Inflammatory macrophage treated with lipopolysaccharide for 4 hours (primary cell): ENCODE results near the gene RNLS.

Source experiments
- DNase-seq: peaks from one replicate; pipeline ENCODE4 v3.0.0-alpha.2; 2020

RNLS gene

DNA sequence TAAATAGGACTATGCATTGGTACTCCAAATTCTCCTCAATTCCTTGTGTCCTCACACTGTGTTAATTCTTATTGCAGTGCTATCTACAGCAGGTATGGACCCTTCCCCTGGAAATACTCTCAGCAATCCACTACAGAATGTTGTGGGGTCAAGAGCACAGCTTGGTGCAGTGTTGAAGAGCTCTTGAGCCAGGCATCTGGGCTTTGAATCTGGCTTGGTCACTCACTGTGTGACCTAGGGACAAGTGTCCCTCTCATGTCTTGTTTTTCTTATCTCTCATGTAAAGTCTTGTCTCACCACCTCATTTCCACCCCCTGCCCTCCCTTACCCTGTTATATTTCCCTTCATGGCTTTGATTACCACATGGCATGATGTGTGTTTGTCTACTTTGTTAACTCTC lies 159.4 kb downstream of the RNLS start:
- no peak for DNase-seq

DNA sequence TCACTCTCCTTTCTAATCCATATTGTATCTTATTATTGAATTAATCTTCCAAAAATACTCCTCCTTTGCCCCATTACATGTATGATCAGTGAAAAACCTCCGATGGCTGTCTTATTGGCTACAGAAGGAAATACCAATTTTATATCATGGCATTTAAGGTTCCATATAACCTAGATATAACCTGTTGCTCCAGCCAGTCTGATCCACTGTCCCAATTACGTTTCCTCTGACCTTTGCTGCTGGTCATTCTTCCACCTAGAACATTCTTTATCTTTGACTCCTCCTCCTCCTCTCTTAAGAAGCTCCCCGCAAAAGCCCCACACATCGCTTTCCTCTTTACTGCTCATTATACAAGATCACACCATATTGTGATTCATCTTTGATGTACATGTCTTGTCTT lies 161.5 kb downstream of the RNLS start:
- no peak for DNase-seq

DNA sequence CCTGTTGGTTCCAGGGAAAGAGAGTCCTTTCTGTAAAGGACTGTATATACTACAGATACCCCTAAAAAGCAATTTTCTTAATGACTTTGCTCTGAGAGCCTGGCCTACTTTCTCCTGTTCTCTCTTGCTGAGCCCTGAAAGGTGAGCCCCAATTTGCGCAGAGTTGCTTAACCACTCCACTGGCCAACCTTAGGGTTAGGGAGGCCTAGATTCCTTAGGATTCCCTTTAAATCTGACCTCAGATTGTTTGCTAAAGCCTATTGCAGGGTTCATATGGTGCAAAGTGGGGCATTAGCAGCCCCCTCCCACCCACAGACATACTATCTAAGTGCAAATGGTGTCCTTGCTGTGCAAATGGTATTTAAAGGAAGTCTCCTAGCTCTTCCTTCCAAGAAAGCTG lies 164.2 kb downstream of the RNLS start:
- DNase-seq = no peak

DNA sequence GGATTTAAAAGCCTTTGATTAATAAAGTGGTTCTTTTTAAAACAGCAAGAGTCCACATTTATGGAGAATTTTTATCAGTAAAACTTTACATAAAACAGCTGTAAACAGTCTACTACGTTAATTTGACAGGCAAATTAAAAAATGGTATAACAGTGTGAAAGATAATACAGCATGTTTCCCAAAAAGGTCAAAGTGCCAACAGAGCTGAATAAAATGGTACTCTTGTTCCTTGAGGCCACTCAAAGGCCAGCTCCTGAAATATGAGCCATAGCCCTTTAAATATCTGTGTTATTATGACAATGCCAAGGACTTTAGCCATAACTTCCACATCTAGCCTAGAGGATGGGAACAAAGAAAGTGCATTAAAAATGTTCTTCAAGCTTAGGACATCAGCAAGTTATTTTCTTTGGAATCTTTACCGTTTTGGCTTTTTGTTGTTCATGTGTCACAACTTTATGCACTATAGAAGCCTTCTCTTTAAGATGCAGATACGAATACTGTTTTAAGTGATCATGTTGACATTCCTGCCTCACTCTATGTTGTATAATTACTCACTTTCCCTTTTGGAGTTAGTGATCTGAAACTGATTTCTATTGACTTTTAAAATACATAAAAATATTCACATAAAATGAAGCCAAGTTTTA lies 165.6 kb downstream of the RNLS start:
- DNase-seq = no peak

DNA sequence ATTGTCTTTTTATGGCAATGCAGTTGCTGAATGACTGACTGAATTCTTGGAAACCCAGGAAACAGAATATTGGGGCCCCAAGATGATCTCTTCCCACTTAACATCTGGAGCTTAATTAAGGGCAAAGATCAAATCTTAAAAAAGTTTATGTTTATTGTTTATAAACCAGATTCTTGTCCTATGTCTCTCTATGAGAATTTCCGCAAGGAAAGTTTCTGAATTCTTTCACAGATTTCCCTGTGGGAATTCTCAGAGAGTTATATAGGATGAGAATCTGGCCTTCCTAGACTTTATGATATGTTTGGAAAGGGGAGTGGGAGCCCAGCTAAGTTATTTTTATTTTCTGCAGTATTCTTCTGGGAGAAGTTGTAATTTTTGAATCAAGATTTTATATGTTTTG lies 166.3 kb downstream of the RNLS start:
- DNase-seq = no peak

DNA sequence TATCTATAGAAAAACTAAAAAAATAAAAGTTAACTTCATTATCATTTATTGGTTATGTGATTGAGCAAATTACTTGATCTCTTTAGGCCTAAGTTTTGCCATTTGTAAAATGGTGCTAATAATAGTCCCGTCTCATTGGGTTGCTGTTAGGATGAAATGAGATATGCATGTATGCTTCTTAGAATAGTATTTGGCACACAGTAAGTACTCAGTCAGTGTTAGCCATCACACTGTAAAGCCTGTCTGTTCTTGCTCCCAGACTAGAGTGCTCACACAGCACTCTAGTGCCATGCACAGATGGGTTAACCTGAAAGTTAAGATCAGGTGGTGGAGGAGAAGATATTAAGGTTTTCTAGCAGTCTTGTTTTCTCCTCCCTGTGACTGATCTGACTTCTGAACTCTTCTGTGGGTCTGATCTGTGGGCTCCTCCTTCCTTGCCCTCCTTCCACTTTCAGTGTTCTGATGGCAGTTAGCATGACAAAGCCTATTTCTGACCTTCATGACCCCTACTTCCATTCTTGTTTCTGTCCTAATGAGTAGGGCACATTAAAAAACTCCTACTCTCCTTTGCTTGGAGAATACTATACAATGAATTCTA lies 167.5 kb downstream of the RNLS start:
- no peak for DNase-seq

DNA sequence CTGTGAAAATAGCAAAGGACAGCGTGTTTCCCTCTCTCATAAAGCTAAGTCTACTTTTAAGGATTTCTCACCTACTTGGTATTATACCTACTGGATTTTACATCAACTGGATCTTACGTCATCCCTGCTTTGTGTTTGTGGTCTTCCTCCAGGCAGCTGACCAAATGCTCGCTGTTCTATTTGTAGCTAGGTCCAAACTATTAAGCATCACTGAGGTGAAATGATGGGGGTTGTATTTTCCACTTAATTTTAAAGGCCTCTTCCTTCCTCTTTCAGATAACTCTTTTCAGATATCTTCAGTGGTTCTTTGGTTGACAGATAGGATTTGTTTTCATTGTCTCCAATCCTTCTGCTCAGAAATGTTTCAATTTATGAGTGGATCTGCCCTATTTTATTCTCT lies 169.7 kb downstream of the RNLS start:
- no peak for DNase-seq

DNA sequence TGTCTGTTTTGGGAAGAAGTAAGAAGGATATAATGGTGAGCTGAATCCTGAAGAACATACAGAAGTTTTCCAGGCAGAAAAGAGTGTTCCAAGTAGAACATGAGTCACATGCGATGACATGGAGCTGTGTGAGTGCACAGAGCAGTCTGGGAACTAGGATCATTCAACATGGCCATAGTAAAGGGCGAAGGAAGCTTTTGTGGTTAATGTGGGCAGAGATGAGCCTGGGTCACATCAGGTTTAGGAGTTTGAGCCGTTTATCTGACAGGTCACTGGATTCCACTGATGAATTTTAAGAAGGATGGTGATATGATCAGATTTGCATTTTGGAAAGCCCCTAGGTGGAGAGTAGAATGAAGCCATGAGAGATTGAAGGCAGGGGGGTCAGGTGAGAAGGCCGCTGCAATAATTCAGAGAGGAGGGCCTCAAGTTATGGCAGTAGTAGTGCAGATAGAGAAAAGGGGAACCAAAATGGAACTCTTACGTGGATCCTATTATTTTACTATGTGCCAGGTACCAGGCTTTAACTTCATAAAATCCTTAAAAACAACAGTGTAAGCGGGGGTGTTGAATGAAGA lies 171.3 kb downstream of the RNLS start:
- no peak for DNase-seq

DNA sequence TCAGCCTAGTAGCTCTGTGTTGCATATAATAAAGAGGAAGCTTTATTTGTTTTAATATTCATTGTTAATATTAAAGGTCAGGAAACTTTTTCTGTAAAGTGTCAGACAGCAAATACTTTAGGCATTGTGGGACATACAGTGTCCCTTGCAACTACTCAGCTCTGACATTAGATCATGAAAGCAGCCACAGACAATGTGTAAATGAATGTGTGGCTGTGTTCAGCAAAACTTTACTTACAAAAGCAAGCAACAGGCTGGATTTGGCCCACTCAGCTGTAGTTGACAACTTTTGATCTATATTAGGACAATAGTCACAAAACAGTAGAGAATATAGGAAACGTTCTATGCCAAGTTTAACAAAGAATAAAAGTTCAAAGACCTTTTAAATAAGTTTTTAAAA lies 173.3 kb downstream of the RNLS start:
- no peak for DNase-seq

DNA sequence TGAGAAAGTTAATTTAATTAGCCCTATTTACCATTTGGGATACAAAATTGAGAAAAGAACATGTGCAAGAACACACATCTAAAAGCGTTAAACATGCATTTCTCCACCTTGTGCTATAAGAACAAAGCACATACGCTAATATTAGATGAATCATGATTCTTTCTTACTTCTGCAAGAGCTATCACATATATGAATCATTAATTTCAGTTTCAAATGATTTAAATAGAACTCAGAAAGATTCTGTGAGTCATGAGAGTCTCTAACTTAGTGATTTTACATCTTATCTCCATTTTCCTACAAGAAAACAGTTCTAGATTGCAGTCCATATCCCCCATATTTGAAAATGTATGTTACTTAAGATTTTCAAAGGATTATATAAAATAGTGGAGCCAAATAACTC lies 173.9 kb downstream of the RNLS start:
- DNase-seq = peak; percentile 59

DNA sequence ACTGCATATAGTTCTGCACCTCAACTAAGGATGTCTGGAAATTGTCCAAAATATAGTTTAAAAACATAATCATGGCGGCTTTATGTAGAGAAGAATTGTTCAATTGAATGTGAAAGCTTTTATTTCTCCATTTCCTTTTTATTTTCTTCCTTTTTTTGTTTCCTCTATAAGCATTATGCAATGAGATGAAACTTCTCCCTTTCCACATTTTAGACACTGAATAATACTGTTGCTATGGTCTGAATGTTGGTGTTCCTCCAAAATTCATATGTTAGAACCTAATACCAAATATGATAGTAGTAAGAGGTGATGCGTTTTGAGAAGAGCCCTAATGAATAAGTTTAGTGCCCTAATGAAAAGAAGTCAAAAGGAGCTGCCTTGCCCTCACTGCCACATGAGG lies 175.0 kb downstream of the RNLS start:
- peak; percentile 74 for DNase-seq

DNA sequence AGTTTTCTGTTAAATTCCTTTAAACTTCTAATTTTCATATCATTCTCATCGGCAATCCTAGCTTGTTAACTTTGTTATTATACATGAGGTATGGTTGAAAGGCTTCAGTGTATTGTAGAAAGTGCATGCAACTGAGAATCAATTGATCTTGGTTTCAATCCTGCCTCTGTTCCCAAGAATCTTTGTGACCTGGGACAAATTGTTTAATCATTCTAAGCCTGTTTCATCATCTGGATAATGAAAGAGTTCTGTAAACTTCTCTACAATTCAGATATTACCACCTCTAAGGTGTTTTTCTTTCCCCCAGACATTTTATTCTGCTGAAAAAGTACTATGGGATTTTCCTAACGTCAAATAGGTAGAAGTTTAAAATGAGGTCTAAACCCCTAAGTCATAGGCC lies 179.0 kb downstream of the RNLS start:
- DNase-seq = no peak

DNA sequence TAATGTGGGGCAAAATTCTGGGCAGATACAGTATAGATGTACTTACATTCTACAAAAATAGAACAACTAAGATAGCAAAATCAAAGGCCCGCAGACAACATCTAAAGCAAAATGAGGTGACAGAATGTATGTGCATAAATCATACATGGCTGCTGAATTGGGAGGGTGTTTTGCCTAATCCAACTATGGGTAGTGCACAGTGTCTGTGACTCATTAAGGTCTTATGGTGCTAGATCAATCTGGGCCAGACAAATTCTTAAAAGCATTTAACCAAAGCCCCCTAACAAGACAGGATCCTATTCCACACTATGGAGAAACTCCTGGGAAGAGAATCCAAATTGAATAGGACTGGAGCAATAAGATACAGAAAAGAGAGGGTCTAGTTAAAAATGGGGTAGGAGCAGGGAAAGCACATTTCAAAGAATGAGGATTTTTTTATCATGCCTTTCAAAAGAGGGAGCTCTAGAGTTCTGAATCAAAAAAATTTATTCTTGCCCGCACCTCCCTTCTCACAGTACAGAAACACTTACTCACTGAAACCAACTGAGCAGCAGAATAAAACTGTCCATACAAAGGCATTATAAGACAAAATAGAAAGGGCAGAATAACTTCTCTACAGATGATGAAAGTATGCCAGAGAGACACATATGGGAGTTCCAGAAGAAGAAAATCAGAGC lies 181.3 kb downstream of the RNLS start:
- no peak for DNase-seq

DNA sequence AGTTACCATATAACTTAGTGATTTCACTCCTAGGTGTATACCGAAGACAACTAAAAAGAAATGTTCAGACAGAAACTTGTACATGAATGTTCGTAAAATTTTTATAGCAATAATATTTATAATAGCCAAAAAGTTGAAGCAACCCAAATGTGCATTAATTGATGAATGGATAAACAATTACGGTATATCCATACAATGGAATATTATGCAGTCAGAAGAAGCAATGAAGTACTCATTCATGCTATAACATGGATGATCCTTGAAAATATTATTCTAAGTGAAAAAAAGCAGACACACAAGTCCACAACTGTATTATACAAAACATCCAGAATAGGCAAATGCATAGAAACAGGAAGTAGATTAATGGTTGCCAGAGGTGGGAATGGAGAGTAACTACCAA lies 183.9 kb downstream of the RNLS start:
- DNase-seq = no peak

DNA sequence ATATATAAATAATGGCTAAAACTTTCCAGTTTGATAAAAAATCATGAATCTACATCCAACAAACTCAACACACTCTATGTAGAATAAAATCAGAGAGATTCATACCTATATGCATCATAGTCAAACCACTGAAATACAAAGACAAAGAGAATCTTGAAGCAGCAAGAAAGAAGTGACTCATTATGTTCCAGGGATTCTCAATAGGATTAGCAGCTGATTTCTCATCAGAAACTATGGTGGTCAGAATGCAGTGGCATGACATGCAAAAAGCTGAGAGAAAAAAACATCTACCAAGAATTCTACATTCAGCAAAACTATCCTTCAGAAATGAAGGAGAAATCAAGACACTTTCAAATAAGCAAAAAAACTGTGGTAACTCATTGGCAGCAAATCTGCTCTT lies 187.4 kb downstream of the RNLS start:
- no peak for DNase-seq

DNA sequence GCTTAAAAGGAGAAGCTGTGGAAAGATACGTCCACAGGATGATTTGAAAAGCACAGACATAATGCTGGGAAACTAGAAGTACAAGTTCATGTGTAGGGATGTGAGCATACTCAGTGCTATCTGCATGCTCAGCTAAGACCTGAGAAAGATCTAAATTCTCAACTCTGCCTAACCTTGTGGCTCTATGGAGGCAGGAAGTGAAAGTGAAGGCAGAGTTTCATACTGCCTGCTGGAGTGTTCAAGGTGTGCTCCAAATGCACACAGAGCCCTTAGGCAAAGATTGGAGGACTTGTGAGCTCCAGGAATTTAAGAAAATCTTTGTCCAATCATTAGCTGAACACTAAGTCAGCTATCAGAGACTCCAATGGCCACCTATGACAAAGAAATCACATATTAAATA lies 190.9 kb downstream of the RNLS start:
- DNase-seq = no peak

DNA sequence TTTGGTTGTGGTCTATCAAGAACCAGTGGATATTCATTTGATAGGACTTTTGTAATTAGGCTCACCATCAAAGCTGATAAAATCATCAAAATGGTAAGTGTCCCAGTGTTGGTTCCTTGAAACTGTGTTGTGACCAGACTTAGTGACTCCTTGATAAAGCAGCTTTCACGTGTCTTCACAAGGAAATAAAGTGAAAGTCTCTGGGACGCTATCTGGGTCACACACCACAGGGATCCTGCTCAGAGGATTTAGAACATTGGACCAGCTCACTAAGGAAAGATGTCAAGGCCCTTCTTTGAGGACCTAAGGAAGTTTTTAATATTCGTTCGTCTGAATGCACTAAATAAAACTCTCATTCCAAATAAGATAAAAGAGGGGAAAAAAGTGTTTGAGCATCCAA lies 193.1 kb downstream of the RNLS start:
- DNase-seq = no peak

DNA sequence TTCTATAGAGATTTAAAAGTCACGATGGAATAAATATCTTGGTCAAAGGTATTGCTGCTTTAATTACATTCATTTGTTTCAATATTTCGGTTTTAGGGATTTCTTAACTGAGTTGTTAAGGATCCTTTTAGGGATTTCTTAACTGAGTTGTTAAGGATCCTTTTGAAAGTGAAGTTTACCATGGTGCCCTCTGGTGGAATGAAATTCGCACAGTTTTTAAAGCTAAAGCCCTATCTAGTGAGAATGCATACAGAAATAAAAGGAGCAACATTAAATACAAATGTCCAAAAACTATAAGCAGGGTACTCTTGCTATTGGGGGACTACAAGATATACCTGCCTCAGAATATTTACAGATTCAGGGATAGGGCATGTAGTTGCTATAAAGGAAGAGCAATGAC lies 193.7 kb downstream of the RNLS start:
- peak; percentile 59 for DNase-seq

DNA sequence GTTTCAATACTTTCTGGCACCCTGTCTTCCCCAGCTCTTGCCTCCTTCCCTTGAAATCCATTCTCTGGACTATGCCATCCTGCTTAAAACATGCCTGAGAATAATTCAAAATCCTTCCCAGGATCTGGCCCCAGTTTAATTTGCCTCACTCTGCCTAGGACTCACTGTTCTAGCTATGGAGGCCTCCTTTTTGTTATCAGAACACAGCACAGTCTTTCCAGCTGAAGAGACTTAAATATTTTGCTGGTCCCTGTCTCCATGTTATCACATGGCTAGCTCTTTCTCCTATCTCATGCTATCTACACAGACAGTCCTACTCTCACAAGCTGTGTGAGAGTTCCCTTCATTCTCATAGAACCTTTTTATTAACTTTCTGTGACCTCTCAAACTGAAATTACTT lies 194.8 kb downstream of the RNLS start:
- no peak for DNase-seq

DNA sequence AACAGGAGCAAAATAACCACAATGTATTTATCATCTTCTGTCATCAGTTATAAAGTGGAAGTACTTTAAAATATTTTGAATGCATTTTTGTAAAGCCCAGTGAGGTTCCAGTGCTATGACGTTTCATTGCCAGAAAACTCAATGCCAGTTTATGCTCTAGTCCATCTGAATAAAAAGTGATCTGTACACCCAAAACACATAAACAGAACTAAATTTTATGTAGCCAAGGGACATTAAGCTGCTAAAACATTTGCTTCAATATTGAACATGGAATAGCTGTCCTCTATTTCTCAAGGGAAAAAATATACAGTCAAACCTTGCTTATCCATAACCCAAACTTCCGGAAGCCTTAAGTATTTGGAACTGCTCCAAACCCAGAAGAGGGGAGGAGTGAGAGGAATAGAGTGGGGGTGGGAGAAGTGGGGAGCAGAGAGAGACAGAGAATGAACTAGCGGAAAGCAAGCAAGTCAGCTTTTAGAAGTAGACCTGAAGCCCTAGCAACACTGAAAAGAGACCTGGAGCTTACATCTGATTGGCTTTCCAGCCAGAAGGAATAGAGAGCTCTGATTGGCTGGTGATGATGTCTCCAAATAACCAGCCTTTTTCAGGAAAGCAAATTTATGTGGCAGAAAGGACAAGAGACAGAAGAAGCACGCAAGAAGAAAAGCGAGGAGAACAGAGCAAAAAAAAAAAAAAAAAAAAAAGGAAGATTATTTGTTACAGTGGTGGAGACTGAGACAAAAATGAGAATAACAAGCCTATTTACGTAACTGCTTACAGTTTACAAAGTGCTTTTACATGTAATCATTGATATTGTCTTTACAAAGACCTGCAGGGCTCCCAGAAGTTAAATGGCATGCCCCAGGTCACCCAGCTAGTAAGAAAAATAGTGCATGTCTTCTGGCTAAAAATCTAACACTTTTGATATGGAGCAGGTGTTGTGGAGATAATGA lies 196.0 kb downstream of the RNLS start:
- peak; percentile 20 for DNase-seq

DNA sequence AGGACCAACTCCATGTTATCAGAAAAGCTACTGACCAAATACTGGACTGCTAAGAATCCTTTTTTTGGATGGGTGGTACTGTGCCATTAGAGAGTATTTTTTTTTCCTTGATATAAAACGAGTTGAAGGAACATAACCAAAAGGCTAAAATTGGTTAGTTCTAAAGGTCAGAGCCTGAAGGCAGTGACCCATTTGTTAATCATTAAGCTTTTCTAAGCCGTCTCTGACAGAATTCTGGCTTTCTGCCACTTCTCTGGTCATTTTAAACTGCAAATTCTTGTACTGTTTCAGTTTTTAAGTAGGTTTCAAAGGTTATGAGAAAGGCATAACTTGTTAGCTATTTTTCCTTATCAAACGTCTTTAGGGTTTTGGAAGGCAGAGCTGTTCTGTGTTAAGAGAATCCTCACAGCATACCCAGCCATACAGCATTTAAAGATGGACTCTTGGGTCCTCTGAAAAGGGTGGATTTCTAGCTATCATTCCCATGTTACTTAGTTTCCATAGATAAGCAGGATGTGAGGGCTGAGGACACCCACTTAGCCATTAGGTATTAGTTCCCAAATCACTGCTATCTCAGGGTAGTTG lies 196.8 kb downstream of the RNLS start:
- DNase-seq = no peak

DNA sequence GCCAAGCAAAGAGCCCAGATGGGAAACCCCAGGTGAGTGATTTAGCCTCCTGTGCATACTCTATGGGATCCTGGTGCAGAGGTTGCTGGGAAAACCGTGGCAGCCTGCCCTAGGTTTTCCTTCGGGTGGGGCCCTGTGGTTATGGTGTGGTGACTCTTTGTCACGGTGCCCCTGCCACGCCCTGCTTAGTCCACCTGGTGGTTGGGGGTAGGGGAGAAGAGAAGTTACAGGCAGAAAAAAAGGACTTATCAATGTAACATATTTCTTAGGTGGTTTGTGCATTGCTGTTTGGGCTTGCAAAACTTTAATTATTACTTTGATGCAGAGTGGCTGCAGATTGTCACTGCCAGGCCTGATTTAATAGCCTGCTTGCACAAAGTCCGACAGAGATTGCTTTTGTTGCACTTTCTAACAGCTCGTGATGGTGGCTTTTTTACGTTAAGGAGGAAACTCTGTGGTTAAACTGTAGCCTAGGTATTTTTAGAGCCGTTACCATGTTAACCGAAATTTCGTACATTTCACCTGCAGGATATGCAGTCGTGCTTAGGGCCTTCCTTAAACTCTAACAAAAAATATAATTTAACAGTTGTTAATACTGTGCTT lies 197.4 kb downstream of the RNLS start:
- no peak for DNase-seq
